K562 (cell line): Measurements from ENCODE around the gene CLASP2.

Source experiments
- CTCF ChIP-seq, 3 experiments: IDR thresholded peaks in 2 of 3; conservative IDR thresholded peaks in 1 of 3; 2 replicates each; pipeline ENCODE4 v1.5.1; 2011 to 2012; ENCODE audit warnings: low read length in 3 of 3, mild to moderate bottlenecking in 3 of 3, control low read depth in 2 of 3, improper control_type of control experiment in 1 of 3, inconsistent platforms in 1 of 3, low read depth in 1 of 3, mixed read lengths in 1 of 3, moderate library complexity in 1 of 3; ENCODE audit not compliant: insufficient read depth in 2 of 3
- KDM5B ChIP-seq: fragments of 200-600 bp; sonication (generic); IDR thresholded peaks from 2 replicates; pipeline ENCODE4 v1.6.1; 2012; ENCODE audit warnings: low read depth, mild to moderate bottlenecking, moderate library complexity, low read length, control low read depth, inconsistent platforms; ENCODE audit not compliant: insufficient replicate concordance
- MIER1 ChIP-seq: fragments of 450-650 bp; IDR thresholded peaks from 2 replicates; pipeline ENCODE4 v1.6.1; 2016; ENCODE audit warnings: antibody characterized with exemption, mild to moderate bottlenecking, low read depth
- POLR2AphosphoS2 ChIP-seq: IDR thresholded peaks from 2 replicates; pipeline ENCODE4 v1.6.1; 2012; ENCODE audit warnings: low read length, improper control_type of control experiment
- SMAD3 ChIP-seq: fragments of 450-650 bp; formaldehyde crosslinking; conservative IDR thresholded peaks from 2 replicates; pipeline ENCODE4 v1.4.0; 2020; ENCODE audit warnings: mild to moderate bottlenecking
- TF ChIP-seq, protein P1 (sequence below): sonication (generic); formaldehyde crosslinking; IDR thresholded peaks from 2 replicates; pipeline ENCODE4 v1.8.1; 2022; ENCODE audit warnings: missing genetic modification reagents

DNA sequence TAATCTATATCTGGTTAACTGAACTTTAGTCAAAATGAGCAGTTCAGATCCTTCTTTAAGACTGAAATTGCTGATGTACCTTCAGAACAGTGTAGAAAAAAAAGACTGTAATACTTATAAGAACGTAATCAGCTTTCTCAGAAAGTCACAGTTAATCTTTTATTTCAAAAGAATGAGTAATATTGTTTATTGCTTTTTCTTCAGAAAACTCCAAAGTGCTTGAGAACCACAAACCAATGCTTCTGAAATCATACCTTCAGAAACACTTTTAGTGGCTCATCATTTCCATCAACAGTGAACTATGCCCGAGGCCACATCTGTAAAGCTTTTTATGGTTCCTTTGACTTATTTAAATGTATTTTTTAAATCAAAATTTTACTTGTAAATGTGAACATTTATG lies 33.3 kb upstream of the CLASP2 start:
- no peak for TF ChIP-seq CTCF (IDR thresholded peaks at IDR 0.05 in 2 of 3, conservative IDR thresholded peaks at IDR 0.05 in 1 of 3; ENCODE audit: insufficient read depth in 2 of 3, low read depth in 1 of 3, low read length in 3 of 3)
- TF ChIP-seq MIER1, result no peak
- TF ChIP-seq KDM5B, result no peak
- no peak for TF ChIP-seq POLR2AphosphoS2
- no peak for TF ChIP-seq SMAD3
- TF ChIP-seq, protein P1, sequence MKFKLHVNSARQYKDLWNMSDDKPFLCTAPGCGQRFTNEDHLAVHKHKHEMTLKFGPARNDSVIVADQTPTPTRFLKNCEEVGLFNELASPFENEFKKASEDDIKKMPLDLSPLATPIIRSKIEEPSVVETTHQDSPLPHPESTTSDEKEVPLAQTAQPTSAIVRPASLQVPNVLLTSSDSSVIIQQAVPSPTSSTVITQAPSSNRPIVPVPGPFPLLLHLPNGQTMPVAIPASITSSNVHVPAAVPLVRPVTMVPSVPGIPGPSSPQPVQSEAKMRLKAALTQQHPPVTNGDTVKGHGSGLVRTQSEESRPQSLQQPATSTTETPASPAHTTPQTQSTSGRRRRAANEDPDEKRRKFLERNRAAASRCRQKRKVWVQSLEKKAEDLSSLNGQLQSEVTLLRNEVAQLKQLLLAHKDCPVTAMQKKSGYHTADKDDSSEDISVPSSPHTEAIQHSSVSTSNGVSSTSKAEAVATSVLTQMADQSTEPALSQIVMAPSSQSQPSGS (CRISPR knock-in tag), result no peak
